Activated CD4-positive, alpha-beta T cell treated with anti-CD3 and anti-CD28 coated beads, Interleukin-2, amount 50 U/mL, for 1 hour (primary cell): ENCODE results near the gene POMT2.
"Not testable (repeated sequence)": the region's sequence is repeated elsewhere in the genome, so short reads cannot be mapped to it uniquely, and the experiment has no call there.

Experiments
- DNase-seq: peaks from one replicate; pipeline ENCODE4 v3.0.0-alpha.2; 2020

POMT2 gene

GRCh38 chr14:77324816-77325745 is 4.4 kb upstream of the POMT2 start:
- no peak for DNase-seq

- no peak for DNase-seq
Measured at GRCh38 chr14:77324289-77324688, 3.6 kb upstream of the POMT2 start.

DNA sequence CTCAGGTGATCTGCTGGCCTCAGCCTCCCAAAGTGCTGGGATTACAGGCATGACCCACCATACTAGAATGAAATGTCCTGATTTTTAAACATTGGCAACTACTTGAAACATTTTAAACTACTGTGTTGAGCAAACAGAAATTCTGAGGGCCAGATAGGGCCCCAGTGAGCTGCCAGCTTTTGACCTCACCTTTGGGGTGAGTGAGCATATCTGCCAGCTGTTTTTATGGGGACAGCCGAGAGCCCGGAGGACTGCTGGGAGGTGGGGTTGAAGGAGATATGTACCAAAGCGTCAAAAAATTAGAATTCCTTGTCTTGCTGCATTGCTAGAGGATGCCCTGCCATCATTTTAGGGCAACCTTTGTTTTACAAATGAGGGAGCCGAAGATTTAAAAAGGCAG is 2.9 kb upstream of the POMT2 start:
- DNase-seq, result no peak

- DNase-seq, result no peak
Measured at GRCh38 chr14:77322951-77323350, 2.3 kb upstream of the POMT2 start.

DNA sequence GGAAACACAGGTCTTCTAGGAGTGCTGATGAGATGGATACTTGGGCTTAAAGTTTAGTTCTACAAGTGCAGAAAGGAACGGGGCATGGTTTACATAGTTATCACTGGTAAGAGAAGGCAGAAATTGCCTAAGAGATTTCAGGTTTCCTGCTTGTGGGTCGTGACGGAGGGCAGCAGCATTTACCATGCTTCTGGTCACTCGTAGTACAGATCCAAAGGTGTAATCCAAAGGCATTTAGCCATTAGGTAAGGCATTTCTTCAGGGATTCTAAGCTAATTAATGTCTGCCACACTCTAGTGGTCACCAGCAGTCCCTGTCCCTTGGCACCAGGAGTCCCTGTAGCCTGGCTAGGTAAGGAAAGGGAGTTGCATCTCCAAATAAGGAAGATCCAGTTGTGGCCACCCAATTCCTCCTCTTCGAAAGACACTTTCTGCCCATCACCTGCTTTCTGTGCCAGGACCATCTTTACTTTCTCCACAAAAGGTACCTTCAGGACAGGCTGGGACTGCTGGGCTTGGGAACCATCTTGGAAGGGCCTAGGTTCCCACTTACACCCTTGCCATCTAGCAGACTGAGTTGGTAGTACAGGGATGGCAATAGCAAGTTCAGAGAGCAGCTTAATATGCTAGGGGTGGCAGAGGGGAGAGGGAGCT is 1.7 kb upstream of the POMT2 start:
- DNase-seq, result no peak

DNA sequence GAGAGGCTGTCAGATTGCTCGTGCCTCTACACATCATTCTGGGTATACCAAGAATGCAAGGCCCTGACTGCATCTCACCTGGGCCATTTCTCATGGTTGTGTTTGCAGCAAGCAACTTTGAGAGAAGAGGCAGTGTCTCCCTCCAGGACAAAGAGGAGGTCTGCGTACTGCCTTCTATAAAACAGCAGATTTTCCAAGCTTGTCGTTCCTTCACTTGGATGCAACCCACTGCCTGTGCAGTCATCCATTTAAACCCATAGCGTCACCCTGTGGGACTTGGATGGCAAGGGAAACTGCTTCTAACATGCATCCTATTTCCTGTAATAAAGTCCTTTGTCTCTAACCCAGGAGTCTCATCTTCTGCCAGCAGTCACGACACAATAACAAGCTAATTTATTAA is 1.3 kb downstream of the POMT2 start:
- DNase-seq, result no peak

GRCh38 chr14:77318756-77319155 is 1.9 kb downstream of the POMT2 start:
- not testable (repeated sequence) for DNase-seq

DNA sequence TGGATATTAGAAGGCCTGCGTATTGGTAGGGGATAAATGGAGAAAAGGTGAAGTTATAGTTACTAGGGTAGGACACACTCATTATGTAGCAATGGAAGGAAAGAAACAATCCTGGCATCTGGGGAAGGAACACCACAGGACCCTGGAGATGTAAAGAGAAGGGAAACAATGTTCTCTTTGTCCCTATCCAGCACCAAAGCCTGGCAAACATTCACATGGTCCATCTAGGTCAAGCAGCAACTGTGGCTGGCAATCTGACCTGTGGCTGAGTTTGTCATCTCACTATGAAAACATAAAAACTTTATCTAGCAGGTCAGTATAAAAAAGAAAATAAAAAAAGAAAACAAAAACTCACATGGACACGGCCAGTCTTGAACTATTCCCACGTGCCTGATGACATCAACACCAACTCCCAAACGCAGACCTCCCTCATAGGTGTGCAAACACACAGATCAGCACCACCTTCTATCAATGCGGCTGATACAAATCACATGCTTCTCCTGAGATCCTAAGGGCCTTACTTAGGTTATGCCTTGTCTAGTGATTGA is 2.6 kb downstream of the POMT2 start:
- no peak for DNase-seq

- no peak for DNase-seq
Measured at GRCh38 chr14:77316872-77317301, 3.8 kb downstream of the POMT2 start.

GRCh38 chr14:77316195-77316505 is 4.5 kb downstream of the POMT2 start:
- no peak for DNase-seq

DNA sequence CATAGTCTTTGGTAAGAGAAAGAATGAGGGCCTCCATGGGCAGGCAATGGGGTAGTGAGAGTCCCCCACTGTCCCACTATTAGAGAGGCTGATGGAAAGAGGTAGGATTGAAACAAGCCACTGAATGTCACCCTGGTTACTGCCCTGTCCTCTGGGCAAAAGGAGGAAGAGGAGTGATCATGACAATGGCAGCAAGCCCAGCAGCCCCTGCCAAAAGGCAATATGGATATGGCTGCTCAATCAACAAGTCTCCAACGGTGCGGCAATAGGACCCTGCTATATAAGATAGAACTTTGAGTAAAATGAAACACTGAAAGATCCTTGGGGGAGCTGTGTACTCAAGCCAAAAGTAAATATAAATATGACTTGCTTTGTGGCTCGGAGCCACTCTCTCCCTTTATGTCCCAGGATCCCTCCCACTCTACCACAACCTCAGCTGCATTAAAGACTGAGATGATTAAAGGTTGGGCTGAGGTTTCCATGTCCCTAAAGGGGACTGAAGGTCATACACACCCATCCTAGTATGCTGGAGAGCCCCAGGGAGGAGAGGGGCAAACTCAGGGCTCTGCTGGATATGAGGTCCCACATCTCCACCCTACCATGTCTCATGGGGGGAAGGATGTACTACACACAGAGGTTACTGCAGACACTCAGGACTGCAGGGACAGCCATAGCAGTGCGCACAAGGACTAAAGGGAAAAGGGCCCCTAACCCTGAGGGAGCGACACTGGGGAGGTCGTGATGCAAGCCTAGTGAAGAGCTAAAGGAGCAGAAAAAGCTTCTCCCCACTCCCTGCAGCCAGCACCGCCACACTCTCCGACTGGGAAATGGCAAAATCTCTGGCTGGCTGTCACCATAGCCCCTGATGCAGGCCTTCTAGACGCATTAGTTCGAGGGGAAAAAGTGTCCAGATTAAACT is 5.9 kb downstream of the POMT2 start:
- no peak for DNase-seq

DNA sequence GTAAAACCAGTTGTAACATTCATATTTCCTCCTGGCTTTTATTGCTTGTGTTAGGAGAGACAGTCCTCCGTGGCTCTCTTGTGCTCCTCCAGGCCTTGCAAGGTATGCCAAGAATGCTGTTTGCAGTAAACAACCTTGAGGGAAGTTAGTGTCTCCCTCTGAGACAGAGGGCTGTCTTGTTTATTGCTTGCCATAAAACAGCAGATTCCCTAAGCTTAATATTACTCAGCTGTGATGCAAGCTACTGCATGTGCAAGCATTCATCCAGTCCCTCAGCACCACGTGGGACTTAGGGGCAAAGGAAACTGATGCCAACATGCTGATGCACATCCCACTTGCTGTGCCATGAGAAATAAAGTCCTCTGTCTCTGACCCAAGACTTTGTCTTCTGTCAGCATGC is 6.6 kb downstream of the POMT2 start:
- no peak for DNase-seq

- DNase-seq, result no peak
Measured at GRCh38 chr14:77313371-77313770, 7.3 kb downstream of the POMT2 start.

- DNase-seq, result no peak
Measured at GRCh38 chr14:77311217-77311616, 9.5 kb downstream of the POMT2 start.

GRCh38 chr14:77310026-77310425 is 10.7 kb downstream of the POMT2 start:
- no peak for DNase-seq

GRCh38 chr14:77309131-77309530 is 11.6 kb downstream of the POMT2 start:
- DNase-seq, result no peak

DNA sequence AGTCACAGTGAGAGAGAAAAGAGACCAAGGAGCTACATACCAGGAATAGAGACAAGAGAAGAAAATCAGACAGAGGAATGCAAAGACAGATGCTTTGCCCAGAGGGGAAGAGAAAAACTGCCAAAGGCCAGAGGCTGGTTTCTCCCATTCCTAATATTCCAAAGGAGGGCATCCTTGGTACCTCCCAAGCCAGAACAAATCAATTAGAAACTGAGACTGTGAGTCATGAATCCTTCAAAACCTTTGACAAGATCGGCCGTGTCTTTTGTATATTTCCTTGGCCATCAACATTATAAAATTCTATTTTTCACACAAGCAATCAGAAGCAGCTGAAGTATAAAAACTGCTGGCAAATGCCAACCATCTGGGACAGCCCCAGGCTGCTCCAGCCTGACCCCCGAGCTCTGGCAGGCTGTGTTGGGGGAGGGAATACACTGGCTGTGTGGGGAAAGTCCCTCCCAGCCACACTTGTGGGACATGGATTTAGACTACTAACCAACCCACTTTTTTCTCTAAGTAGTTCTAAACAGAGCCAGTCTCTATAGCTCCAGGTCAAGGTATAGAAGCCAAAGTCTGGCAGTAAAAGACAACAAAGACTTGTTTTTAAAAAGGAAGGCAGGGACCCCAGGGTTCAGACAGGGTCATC is 13.7 kb downstream of the POMT2 start:
- no peak for DNase-seq

- DNase-seq, result no peak
Measured at GRCh38 chr14:77306416-77306815, 14.3 kb downstream of the POMT2 start.

- no peak for DNase-seq
Measured at GRCh38 chr14:77305696-77306095, 15.0 kb downstream of the POMT2 start.

DNA sequence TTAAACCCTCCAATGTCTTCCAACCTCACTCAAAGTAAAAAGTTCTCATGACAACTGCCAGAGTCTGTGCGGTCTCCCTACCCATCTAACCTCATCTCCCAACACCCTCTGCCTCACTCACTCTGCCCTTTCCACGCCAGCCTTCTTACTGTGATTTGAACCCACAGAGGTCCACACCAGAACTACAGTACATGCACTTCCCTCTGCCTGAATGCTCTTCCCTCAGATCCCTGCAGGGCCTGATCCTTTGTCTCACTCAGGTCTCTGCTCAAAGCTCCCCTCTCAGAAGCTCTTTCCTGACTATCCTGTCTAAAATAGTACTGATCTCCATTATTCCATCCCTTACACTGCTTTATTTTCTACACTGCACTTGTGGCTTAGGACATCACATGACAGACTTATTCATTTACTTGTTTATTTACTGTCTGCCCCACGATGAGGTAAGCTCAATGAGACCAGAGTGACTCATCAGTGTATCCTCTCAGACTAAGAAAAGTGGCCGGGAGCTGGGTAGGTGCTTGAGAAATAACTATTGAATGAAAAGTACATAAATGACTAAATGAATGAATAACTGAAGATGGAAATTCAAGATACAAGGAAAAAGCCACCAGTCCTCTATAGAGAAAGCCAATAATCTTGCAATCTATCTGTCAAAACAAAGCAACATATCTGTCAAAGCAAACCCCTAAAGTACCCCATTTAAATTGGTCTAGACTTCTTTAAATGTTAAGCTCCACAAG is 17.1 kb downstream of the POMT2 start:
- DNase-seq, result no peak

- no peak for DNase-seq
Measured at GRCh38 chr14:77302926-77303325, 17.8 kb downstream of the POMT2 start.

GRCh38 chr14:77301103-77301502 is 19.6 kb downstream of the POMT2 start:
- DNase-seq, result peak; percentile 43
